Measurements from ENCODE around the gene RPTOR.

Gene RPTOR

GRCh38 chr17:80790021-80790765 lies 245.6 kb downstream of the RPTOR start:
- peak; percentile 87 for DNase-seq (ENCODE audit: low read depth)
- no peak for TF ChIP-seq CTCF (IDR thresholded peaks at IDR 0.05; ENCODE audit: insufficient read depth, low read depth, low read length, missing control alignments)
- peak overlapping the region; percentile 9 for H3K4me3 ChIP-seq (ENCODE audit: low read depth, low read length)

GRCh38 chr17:80790981-80791742 lies 246.5 kb downstream of the RPTOR start:
- DNase-seq (ENCODE audit: low read depth) = peak; percentile 19
- H3K4me3 ChIP-seq (ENCODE audit: low read depth, low read length) = no peak overlapping the region
- TF ChIP-seq CTCF (IDR thresholded peaks at IDR 0.05; ENCODE audit: insufficient read depth, low read depth, low read length, missing control alignments) = no peak

- H3K4me3 ChIP-seq (ENCODE audit: low read depth, low read length) = no peak overlapping the region
- DNase-seq (ENCODE audit: low read depth) = peak; percentile 70
- TF ChIP-seq CTCF (IDR thresholded peaks at IDR 0.05; ENCODE audit: insufficient read depth, low read depth, low read length, missing control alignments) = no peak
These were observed 247.2 kb downstream of the RPTOR start for GRCh38 chr17:80791758-80792284.

GRCh38 chr17:80792373-80792781 lies 247.7 kb downstream of the RPTOR start:
- no peak for DNase-seq (ENCODE audit: low read depth)
- TF ChIP-seq CTCF (IDR thresholded peaks at IDR 0.05; ENCODE audit: insufficient read depth, low read depth, low read length, missing control alignments) = no peak
- no peak overlapping the region for H3K4me3 ChIP-seq (ENCODE audit: low read depth, low read length)

- DNase-seq (ENCODE audit: low read depth) = no peak
- no peak for TF ChIP-seq CTCF (IDR thresholded peaks at IDR 0.05; ENCODE audit: insufficient read depth, low read depth, low read length, missing control alignments)
- H3K4me3 ChIP-seq (ENCODE audit: low read depth, low read length) = no peak overlapping the region
These were observed 248.8 kb downstream of the RPTOR start for GRCh38 chr17:80793421-80793820.

GRCh38 chr17:80793851-80794267 lies 249.2 kb downstream of the RPTOR start:
- no peak overlapping the region for H3K4me3 ChIP-seq (ENCODE audit: low read depth, low read length)
- TF ChIP-seq CTCF (IDR thresholded peaks at IDR 0.05; ENCODE audit: insufficient read depth, low read depth, low read length, missing control alignments) = no peak
- no peak for DNase-seq (ENCODE audit: low read depth)
